Thyroid gland (tissue), 4 donors: ENCODE results near the gene GALR3. TPM values are rescaled to one million over a fixed set of nuclear protein-coding genes. Genes with fewer than 3 reads are reported as not detected.

Experiments
- DNase-seq, 2 donors: peaks; one replicate each; pipeline ENCODE4 v3.0.0-alpha.2; 2019
- H3K27ac ChIP-seq, 3 donors: fragments of 200-600 bp; sonication (generic); 1 replicate in 2 of 3; 2 replicates in 1 of 3; pipeline ENCODE4 v1.5.1; 2016 to 2019; ENCODE audit warnings: mild to moderate bottlenecking in 1 of 3, moderate library complexity in 1 of 3
- H3K27me3 ChIP-seq: fragments of 200-600 bp; sonication (generic); one replicate; pipeline ENCODE4 v1.5.1; 2019
- H3K36me3 ChIP-seq, 2 donors: fragments of 200-600 bp; sonication (generic); one replicate each; pipeline ENCODE4 v1.5.1; 2016 to 2019
- H3K4me1 ChIP-seq, 2 donors: fragments of 200-600 bp; sonication (generic); one replicate each; pipeline ENCODE4 v1.5.1; 2017 to 2019
- H3K4me3 ChIP-seq, 3 donors: fragments of 200-600 bp; sonication (generic); replicated peaks in 1 of 3; 1 replicate in 2 of 3; 2 replicates in 1 of 3; pipeline ENCODE4 v1.5.1; 2016; ENCODE audit warnings: mild to moderate bottlenecking in 1 of 3
- H3K9me3 ChIP-seq: fragments of 200-600 bp; sonication (generic); one replicate; pipeline ENCODE4 v1.5.1; 2017
- CTCF ChIP-seq, 6 experiments: fragments of 200-600 bp in 3 of 6; fragments of 450-650 bp in 3 of 6; sonication (generic) in 3 of 6; IDR thresholded peaks; one replicate each; pipeline ENCODE4 v1.5.1; 2016 to 2019; ENCODE audit warnings: antibody characterized with exemption in 6 of 6, mild to moderate bottlenecking in 2 of 6, inconsistent platforms in 1 of 6, moderate library complexity in 1 of 6
- POLR2A ChIP-seq, 2 donors: fragments of 450-650 bp; IDR thresholded peaks; one replicate each; pipeline ENCODE4 v1.6.1; 2017; ENCODE audit warnings: antibody characterized with exemption in 2 of 2, mild to moderate bottlenecking in 2 of 2, moderate library complexity in 1 of 2
- whole genome bisulfite sequencing, 2 donors: methylation state at CpG; one replicate each; pipeline ENCODE4 v1.1.5; 2017; 5-methylcytosine and 5-hydroxymethylcytosine counted together
- intact Hi-C: fragments of 100-400 bp; cut with DNase I; formaldehyde crosslinking; loops from one replicate; pipeline ENCODE4 v1.15.1; 2023
- total RNA-seq, 4 donors: library from RNA; depleted of rRNA; stranded (reverse); fragments of >200 nt; gene quantifications; one replicate each; pipeline ENCODE4 v1.2.3, GENCODE V29; 2016

The GALR3 gene
- total RNA-seq, 4 donors from 2014 or later, result not detected

GRCh38 chr22:37806409-37807333 is 16.5 kb upstream of the GALR3 start:
- H3K4me1 ChIP-seq, result peaks cover 26 to 42% of the 10 kb centered on the region in 2 donors

DNA sequence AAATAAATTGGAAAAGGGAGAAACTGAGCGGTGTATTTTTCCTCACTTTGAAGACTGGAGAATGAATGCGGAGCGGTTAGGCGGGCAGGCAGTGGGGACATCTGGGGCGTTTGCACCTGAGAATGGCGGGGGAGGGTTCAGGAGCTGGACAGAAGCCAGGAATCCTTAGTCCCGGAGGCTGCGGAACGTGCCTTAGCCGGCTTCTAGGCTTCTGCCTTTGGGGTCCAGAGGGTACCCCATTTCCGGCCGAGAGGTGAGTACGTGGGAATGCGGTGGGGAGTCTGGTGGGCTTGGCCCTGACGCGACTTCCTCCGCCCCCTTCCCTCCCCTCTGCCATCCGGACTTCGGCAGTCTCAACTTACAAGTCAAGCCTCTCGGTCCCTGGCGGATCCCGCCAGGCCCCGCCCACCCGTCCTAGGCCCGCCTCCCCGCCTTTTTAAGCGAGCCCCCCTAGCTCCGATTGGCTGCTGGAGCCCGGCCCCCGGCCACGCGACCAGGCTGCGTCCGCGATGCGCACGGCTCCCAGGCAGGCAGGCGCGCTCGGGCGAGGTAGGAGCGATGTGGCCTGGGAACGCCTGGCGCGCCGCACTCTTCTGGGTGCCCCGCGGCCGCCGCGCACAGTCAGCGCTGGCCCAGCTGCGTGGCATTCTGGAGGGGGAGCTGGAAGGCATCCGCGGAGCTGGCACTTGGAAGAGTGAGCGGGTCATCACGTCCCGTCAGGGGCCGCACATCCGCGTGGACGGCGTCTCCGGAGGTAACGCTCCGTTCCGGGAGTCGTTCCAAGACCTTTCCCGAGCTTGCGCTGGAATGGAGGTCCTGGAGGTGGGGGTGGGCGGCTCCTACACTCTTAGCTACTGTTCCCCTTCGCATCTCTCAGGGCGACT is 15.5 kb upstream of the GALR3 start, which contains the start of gene GCAT:
Gene GCAT, plus strand, starts transcription at position 525 of the 884 bp plus-strand sequence. Its CDS starts 34 bp downstream, at position 559.
- Histone ChIP-seq H3K36me3 (no peaks in the 10 kb centered on the region), H3K27me3 (no peaks in the 10 kb centered on the region), H3K9me3 (no peaks in the 10 kb centered on the region), H3K4me3 (peak within 1 kb of the TSS; percentile 34 to 47 (median 34)), H3K4me1 (peaks cover 22 to 41% of the 10 kb centered on the region in 2 donors), H3K27ac (peak within 1 kb of the TSS; percentile 44 to 83 (median 55))
- WGBS, 2 donors, result 1 to 2% methylated on average over 16 to 23 of the region's 73 CpGs
- intact Hi-C loops, result no loop called here
- TF ChIP-seq POLR2A (IDR thresholded peaks at IDR 0.05) (peak; percentile 10 to 93), CTCF (IDR thresholded peaks at IDR 0.05) (no peak)
- DNase-seq, result peak; percentile 97 to 98

More at GRCh38 chr22:37806409-37807333, 16.5 kb upstream of the GALR3 start:
- H3K27ac ChIP-seq, result peak overlapping the region; percentile 44 to 83 (median 55)
- no peaks in the 10 kb centered on the region for H3K27me3 ChIP-seq
- no peak for TF ChIP-seq CTCF (IDR thresholded peaks at IDR 0.05)
- TF ChIP-seq POLR2A (IDR thresholded peaks at IDR 0.05), result peak in 1 of 2 donors; percentile 7
- peak overlapping the region; percentile 34 to 43 (median 34) for H3K4me3 ChIP-seq
- DNase-seq, result peak; percentile 61 to 65
- no peaks in the 10 kb centered on the region for H3K36me3 ChIP-seq
- WGBS, 2 donors, result 2 to 3% methylated on average over 19 of the region's 19 CpGs
- intact Hi-C loops, result no loop called here
- H3K9me3 ChIP-seq, result no peaks in the 10 kb centered on the region

DNA sequence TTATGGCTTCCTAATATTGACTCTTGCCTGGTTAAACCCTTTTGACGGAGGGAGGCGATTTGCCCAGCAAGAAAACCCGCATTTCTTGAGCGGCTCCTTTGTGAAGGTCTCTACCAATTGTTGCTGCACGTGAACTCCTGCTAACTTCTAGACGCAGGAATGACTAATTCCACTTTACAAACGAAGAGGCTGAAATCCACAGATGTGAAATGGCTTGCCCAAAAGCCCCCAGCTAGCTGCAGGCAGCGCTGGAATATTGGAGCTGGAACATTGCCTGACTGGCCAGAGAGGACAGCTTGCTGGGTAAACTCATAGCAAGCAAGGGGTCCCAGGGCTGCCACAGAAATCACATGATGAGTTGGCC is 14.9 kb upstream of the GALR3 start:
- peaks cover 0 to 3% of the 10 kb centered on the region in 2 donors for H3K36me3 ChIP-seq
- peak overlapping the region; percentile 9 to 47 (median 34) for H3K4me3 ChIP-seq
- peak in 1 of 2 donors; percentile 36 for DNase-seq
- peaks cover 19 to 34% of the 10 kb centered on the region in 2 donors for H3K4me1 ChIP-seq
- TF ChIP-seq CTCF (IDR thresholded peaks at IDR 0.05) (no peak), POLR2A (IDR thresholded peaks at IDR 0.05) (no peak)
- intact Hi-C loops, result no loop called here
- H3K27ac ChIP-seq, result peak overlapping the region in 2 of 3 donors; percentile 22 to 47
- H3K9me3 ChIP-seq, result no peaks in the 10 kb centered on the region
- 4 to 14% methylated on average over 8 of the region's 8 CpGs for WGBS, 2 donors
- H3K27me3 ChIP-seq, result no peaks in the 10 kb centered on the region

GRCh38 chr22:37809672-37810333 is 13.4 kb upstream of the GALR3 start:
- intact Hi-C loops, result loop anchor here (10.0 kb wide), 1 partner anchor 125 kb away; no protein-coding TSS in a partner anchor

More at GRCh38 chr22:37809672-37810333, 13.4 kb upstream of the GALR3 start:
- Histone ChIP-seq H3K9me3 (no peaks in the 10 kb centered on the region), H3K4me1 (peaks cover 19 to 21% of the 10 kb centered on the region in 2 donors), H3K36me3 (peaks cover 0 to 3% of the 10 kb centered on the region in 2 donors), H3K4me3 (no peak overlapping the region), H3K27me3 (no peaks in the 10 kb centered on the region), H3K27ac (no peak overlapping the region)
- 88 to 95% methylated on average over 5 of the region's 5 CpGs for WGBS, 2 donors
- TF ChIP-seq POLR2A (IDR thresholded peaks at IDR 0.05), result no peak
- TF ChIP-seq CTCF (IDR thresholded peaks at IDR 0.05), result no peak
- DNase-seq, result no peak
